Dendritic cell treated with granulocyte-macrophage colony-stimulating factor and Interleukin-4, amounts not matched to agents 40 ng/mL and 50 ng/mL, for 4 days (primary cell): Measurements from ENCODE around the gene GON4L.
"Not testable (repeated sequence)": the region's sequence is repeated elsewhere in the genome, so short reads cannot be mapped to it uniquely, and the experiment has no call there.

Experiments used
- H3K27ac Mint-ChIP-seq: one replicate; pipeline ENCODE4 v1.8.0; 2022; ENCODE audit warnings: mild to moderate bottlenecking, mixed read lengths
- H3K27me3 Mint-ChIP-seq: one replicate; pipeline ENCODE4 v1.8.0; 2022; ENCODE audit warnings: mild to moderate bottlenecking, mixed read lengths
- H3K36me3 Mint-ChIP-seq: one replicate; pipeline ENCODE4 v1.8.0; 2022; ENCODE audit warnings: low read depth, mixed read lengths
- H3K4me1 Mint-ChIP-seq: one replicate; pipeline ENCODE4 v1.8.0; 2022; ENCODE audit warnings: low read depth, mixed read lengths
- H3K4me3 Mint-ChIP-seq: one replicate; pipeline ENCODE4 v1.8.0; 2022; ENCODE audit warnings: mild to moderate bottlenecking, moderate library complexity, mixed read lengths
- H3K9me3 Mint-ChIP-seq: one replicate; pipeline ENCODE4 v1.8.0; 2022; ENCODE audit warnings: mixed read lengths
- intact Hi-C: fragments of 100-400 bp; cut with micrococcal nuclease; formaldehyde crosslinking; loops from one replicate; pipeline ENCODE4 v1.15.0; 2022

Gene GON4L

GRCh38 chr1:155856975-155857930 lies at the start of gene GON4L:
Gene GON4L, minus strand, starts transcription at chr1:155857214. Its CDS starts 3,434 bp downstream, at chr1:155853780.
- Mint-ChIP-seq H3K4me1 (peaks cover 51% of the 10 kb centered on the region), H3K27ac (peak within 1 kb of the TSS; percentile 98), H3K36me3 (peaks cover 39% of the 10 kb centered on the region), H3K9me3 (no peaks in the 10 kb centered on the region), H3K27me3 (no peaks in the 10 kb centered on the region), H3K4me3 (peak within 1 kb of the TSS; percentile 100)
- intact Hi-C loops = loop anchor here (10.0 kb wide), 1 partner anchor 582 kb away; the partner anchor contains the start of genes CLK2 and HCN3

GRCh38 chr1:155904261-155904660 lies 47.2 kb upstream of the GON4L start:
- Mint-ChIP-seq H3K27ac (no peak overlapping the region), H3K4me1 (peaks cover 6% of the 10 kb centered on the region), H3K4me3 (no peak overlapping the region), H3K9me3 (no peaks in the 10 kb centered on the region), H3K36me3 (peaks cover 94% of the 10 kb centered on the region), H3K27me3 (no peaks in the 10 kb centered on the region)
- intact Hi-C loops = no loop called here

GRCh38 chr1:155900161-155900560 lies 43.1 kb upstream of the GON4L start:
- H3K4me1 Mint-ChIP-seq = peaks cover 6% of the 10 kb centered on the region
- H3K36me3 Mint-ChIP-seq = peaks cover 95% of the 10 kb centered on the region
- no peaks in the 10 kb centered on the region for H3K9me3 Mint-ChIP-seq
- intact Hi-C loops = no loop called here
- no peak overlapping the region for H3K4me3 Mint-ChIP-seq
- H3K27ac Mint-ChIP-seq = no peak overlapping the region
- no peaks in the 10 kb centered on the region for H3K27me3 Mint-ChIP-seq

GRCh38 chr1:155899683-155900082 lies 42.7 kb upstream of the GON4L start:
- H3K9me3 Mint-ChIP-seq = no peaks in the 10 kb centered on the region
- H3K4me3 Mint-ChIP-seq = no peak overlapping the region
- peaks cover 90% of the 10 kb centered on the region for H3K36me3 Mint-ChIP-seq
- intact Hi-C loops = no loop called here
- H3K27ac Mint-ChIP-seq = no peak overlapping the region
- H3K4me1 Mint-ChIP-seq = peaks cover 6% of the 10 kb centered on the region
- H3K27me3 Mint-ChIP-seq = no peaks in the 10 kb centered on the region

- Mint-ChIP-seq H3K4me1 (peaks cover 7% of the 10 kb centered on the region), H3K9me3 (no peaks in the 10 kb centered on the region), H3K27ac (no peak overlapping the region), H3K27me3 (no peaks in the 10 kb centered on the region), H3K36me3 (peaks cover 82% of the 10 kb centered on the region), H3K4me3 (no peak overlapping the region)
- intact Hi-C loops = no loop called here
These were observed 41.9 kb upstream of the GON4L start for GRCh38 chr1:155898888-155899287.

GRCh38 chr1:155897746-155898145 lies 40.7 kb upstream of the GON4L start:
- Mint-ChIP-seq H3K4me3 (no peak overlapping the region), H3K4me1 (peaks cover 17% of the 10 kb centered on the region), H3K27me3 (no peaks in the 10 kb centered on the region), H3K36me3 (peaks cover 71% of the 10 kb centered on the region), H3K9me3 (no peaks in the 10 kb centered on the region), H3K27ac (no peak overlapping the region)
- intact Hi-C loops = no loop called here

- Mint-ChIP-seq H3K4me1 (peaks cover 17% of the 10 kb centered on the region), H3K36me3 (peaks cover 60% of the 10 kb centered on the region)
- H3K4me3 Mint-ChIP-seq, H3K9me3 Mint-ChIP-seq, H3K27ac Mint-ChIP-seq, intact Hi-C loops, H3K27me3 Mint-ChIP-seq: not testable (repeated sequence)
These were observed 39.5 kb upstream of the GON4L start for GRCh38 chr1:155896476-155896875.

GRCh38 chr1:155895617-155896016 lies 38.6 kb upstream of the GON4L start:
- Mint-ChIP-seq H3K36me3 (peaks cover 52% of the 10 kb centered on the region), H3K4me1 (peaks cover 17% of the 10 kb centered on the region)
- H3K4me3 Mint-ChIP-seq, H3K27me3 Mint-ChIP-seq, intact Hi-C loops, H3K27ac Mint-ChIP-seq, H3K9me3 Mint-ChIP-seq: not testable (repeated sequence)

GRCh38 chr1:155893389-155894142 lies 36.6 kb upstream of the GON4L start:
- Mint-ChIP-seq H3K9me3 (no peaks in the 10 kb centered on the region), H3K36me3 (peaks cover 31% of the 10 kb centered on the region), H3K4me3 (peak overlapping the region; percentile 9), H3K27me3 (no peaks in the 10 kb centered on the region), H3K27ac (peak overlapping the region; percentile 40), H3K4me1 (peaks cover 11% of the 10 kb centered on the region)
- intact Hi-C loops = no loop called here

- Mint-ChIP-seq H3K27ac (peak overlapping the region; percentile 40), H3K4me3 (no peak overlapping the region), H3K4me1 (peaks cover 11% of the 10 kb centered on the region), H3K36me3 (peaks cover 26% of the 10 kb centered on the region), H3K9me3 (no peaks in the 10 kb centered on the region), H3K27me3 (no peaks in the 10 kb centered on the region)
- intact Hi-C loops = no loop called here
These were observed 35.8 kb upstream of the GON4L start for GRCh38 chr1:155892796-155893195.

- Mint-ChIP-seq H3K36me3 (peaks cover under 1% of the 10 kb centered on the region), H3K4me1 (peaks cover 11% of the 10 kb centered on the region), H3K4me3 (no peak overlapping the region), H3K9me3 (no peaks in the 10 kb centered on the region), H3K27ac (no peak overlapping the region), H3K27me3 (no peaks in the 10 kb centered on the region)
- intact Hi-C loops = no loop called here
These were observed 33.2 kb upstream of the GON4L start for GRCh38 chr1:155890251-155890650.

GRCh38 chr1:155889566-155889965 lies 32.6 kb upstream of the GON4L start:
- Mint-ChIP-seq H3K9me3 (no peaks in the 10 kb centered on the region), H3K4me3 (no peak overlapping the region), H3K4me1 (peaks cover 11% of the 10 kb centered on the region)

GRCh38 chr1:155888481-155888880 lies 31.5 kb upstream of the GON4L start:
- Mint-ChIP-seq H3K4me1 (peaks cover 6% of the 10 kb centered on the region), H3K9me3 (no peaks in the 10 kb centered on the region), H3K4me3 (no peak overlapping the region), H3K27me3 (no peaks in the 10 kb centered on the region), H3K27ac (no peak overlapping the region), H3K36me3 (no peaks in the 10 kb centered on the region)
- intact Hi-C loops = no loop called here

More at GRCh38 chr1:155889566-155889965, 32.6 kb upstream of the GON4L start:
- Mint-ChIP-seq H3K36me3 (no peaks in the 10 kb centered on the region), H3K27ac (no peak overlapping the region), H3K27me3 (no peaks in the 10 kb centered on the region)
- intact Hi-C loops = no loop called here

- Mint-ChIP-seq H3K36me3 (peaks cover 14% of the 10 kb centered on the region), H3K4me3 (no peak overlapping the region), H3K27ac (no peak overlapping the region), H3K9me3 (no peaks in the 10 kb centered on the region), H3K4me1 (no peaks in the 10 kb centered on the region), H3K27me3 (no peaks in the 10 kb centered on the region)
- intact Hi-C loops = no loop called here
These were observed 28.0 kb upstream of the GON4L start for GRCh38 chr1:155884982-155885381.
